ENCODE results near the gene SGMS1.
"Not testable (repeated sequence)": the region's sequence is repeated elsewhere in the genome, so short reads cannot be mapped to it uniquely, and the experiment has no call there.

Gene SGMS1

DNA sequence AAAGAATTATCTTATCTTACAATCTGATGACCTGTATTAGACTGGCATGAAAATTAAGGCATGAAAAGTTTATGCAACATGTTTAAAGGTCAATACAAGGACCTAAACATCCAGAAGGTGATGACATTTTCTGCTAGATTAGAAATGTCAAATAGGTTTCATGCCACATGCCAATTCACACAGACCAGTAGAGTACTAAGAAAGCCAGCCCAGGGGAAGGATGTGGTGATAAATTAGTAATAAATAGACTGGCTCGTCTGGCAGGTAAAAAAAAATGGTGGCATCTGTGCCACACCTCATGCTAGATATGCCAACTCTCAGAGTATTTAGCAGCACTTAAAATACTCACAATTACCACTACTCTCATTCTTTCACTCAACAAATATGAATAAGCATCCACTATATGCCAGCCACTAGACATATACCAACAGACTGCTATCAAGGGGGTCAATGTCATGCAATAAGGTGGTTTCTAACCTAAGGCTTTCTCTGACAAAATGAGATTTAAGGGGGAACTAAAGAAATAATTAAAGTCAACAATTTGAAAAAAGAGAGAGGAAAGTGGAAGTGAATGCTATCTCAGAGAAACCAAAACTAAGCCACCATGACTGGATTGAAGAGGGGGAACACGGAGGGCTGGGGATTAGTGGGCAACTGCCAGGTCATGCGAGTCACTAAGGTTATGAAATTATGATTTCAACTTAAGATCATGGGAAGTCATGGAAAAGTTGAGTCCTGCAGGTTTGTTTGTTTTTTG, 83.5 kb downstream of the SGMS1 start:
- no peak overlapping the region for H3K27ac ChIP-seq
- in situ Hi-C loops (cut with HindIII; ENCODE audit: low pct_ligation_motif_present, low sequenced_read_pairs): no loop called here
- TF ChIP-seq CTCF (IDR thresholded peaks at IDR 0.05; ENCODE audit: low read depth, low read length, missing control alignments): no peak
- DNase-seq: no peak
- no peaks in the 10 kb centered on the region for H3K27me3 ChIP-seq (replicated peaks)
- no peak overlapping the region for H3K4me3 ChIP-seq (ENCODE audit: low read depth, low read length)
- no peaks in the 10 kb centered on the region for H3K36me3 ChIP-seq (replicated peaks)

- Histone ChIP-seq H3K4me3 (ENCODE audit: low read depth, low read length) (no peak overlapping the region), H3K27me3 (replicated peaks) (no peaks in the 10 kb centered on the region), H3K27ac (no peak overlapping the region), H3K36me3 (replicated peaks) (no peaks in the 10 kb centered on the region)
- no peak for DNase-seq
- in situ Hi-C loops (cut with HindIII; ENCODE audit: low pct_ligation_motif_present, low sequenced_read_pairs): no loop called here
- TF ChIP-seq CTCF (IDR thresholded peaks at IDR 0.05; ENCODE audit: low read depth, low read length, missing control alignments): no peak
These were observed 85.0 kb downstream of the SGMS1 start for GRCh38 chr10:50538555-50539398.

GRCh38 chr10:50536617-50537240, 87.0 kb downstream of the SGMS1 start:
- H3K4me3 ChIP-seq (ENCODE audit: low read depth, low read length): no peak overlapping the region
- peak overlapping the region; percentile 18 for H3K27ac ChIP-seq
- no peaks in the 10 kb centered on the region for H3K36me3 ChIP-seq (replicated peaks)
- no peak for TF ChIP-seq CTCF (IDR thresholded peaks at IDR 0.05; ENCODE audit: low read depth, low read length, missing control alignments)
- DNase-seq: peak; percentile 64
- no peaks in the 10 kb centered on the region for H3K27me3 ChIP-seq (replicated peaks)
- in situ Hi-C loops (cut with HindIII; ENCODE audit: low pct_ligation_motif_present, low sequenced_read_pairs): no loop called here

DNA sequence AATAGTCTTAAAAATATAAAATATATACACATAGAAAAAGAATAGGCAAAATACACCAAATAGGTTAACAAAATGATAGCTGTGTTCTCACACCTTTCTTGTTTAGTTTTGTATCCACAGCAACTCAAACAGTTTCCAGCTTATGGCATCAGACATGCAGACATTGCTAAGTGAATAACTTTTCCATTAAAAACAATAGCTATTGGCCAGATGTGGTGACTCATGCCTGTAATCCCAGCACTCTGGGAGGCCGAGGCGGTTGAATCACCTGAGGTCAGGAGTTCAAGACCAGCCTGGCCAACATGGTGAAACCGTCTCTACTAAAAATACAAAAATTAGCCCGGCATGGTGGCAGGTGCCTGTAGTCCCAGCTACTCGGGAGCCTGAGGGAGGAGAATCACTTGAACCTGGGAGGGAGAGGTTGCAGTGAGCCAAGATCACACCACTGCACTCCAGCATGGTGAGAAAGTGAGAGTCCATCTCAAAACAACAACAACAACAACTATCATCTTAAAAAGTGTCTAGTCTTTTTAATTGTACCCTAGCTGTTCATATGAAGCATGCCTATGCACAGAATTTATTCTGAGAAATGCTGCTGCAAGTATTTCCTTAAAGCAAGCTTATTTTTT, 88.9 kb downstream of the SGMS1 start:
- DNase-seq: peak; percentile 96
- H3K27me3 ChIP-seq (replicated peaks): not testable (repeated sequence)

DNA sequence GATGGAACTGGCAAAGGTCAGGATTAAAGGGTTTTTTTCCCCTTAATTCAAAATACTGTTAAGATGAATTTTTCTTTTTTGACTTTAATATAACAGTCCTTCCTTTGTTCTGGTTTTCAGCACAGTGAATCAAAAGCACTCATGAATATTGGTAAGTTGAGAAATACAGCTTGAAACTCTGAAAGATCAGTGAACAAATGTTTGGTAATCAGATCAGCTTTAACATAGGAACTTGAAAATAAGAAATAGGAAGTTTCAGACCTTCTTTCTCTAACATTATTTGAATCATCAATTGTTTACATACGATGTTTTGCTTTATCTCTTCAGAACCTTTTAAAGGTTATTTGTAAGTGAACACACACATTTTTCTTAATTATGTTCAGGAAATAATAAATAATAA, 90.5 kb downstream of the SGMS1 start:
- no peaks in the 10 kb centered on the region for H3K36me3 ChIP-seq (replicated peaks)
- in situ Hi-C loops (cut with HindIII; ENCODE audit: low pct_ligation_motif_present, low sequenced_read_pairs): no loop called here
- no peak for DNase-seq
- H3K4me3 ChIP-seq (ENCODE audit: low read depth, low read length): no peak overlapping the region
- no peak for TF ChIP-seq CTCF (IDR thresholded peaks at IDR 0.05; ENCODE audit: low read depth, low read length, missing control alignments)
- H3K27me3 ChIP-seq (replicated peaks): no peaks in the 10 kb centered on the region
- H3K27ac ChIP-seq: no peak overlapping the region

More for the DNA sequence above, 88.9 kb downstream of the SGMS1 start:
- H3K4me3 ChIP-seq (ENCODE audit: low read depth, low read length); in situ Hi-C loops (cut with HindIII; ENCODE audit: low pct_ligation_motif_present, low sequenced_read_pairs); H3K36me3 ChIP-seq (replicated peaks): not testable (repeated sequence)
- H3K27ac ChIP-seq: peak overlapping the region; percentile 65

Data from brain microvascular endothelial cell (primary cell).